OCI-LY1 (cell line): ENCODE data around the gene AHCTF1.

Source experiments
- CTCF ChIP-seq: fragments of 200-600 bp; sonication (generic), shearing (Covaris generic); IDR thresholded peaks from 2 replicates; pipeline ENCODE4 v1.5.1; 2017; ENCODE audit warnings: mild to moderate bottlenecking, antibody characterized with exemption, low read length, moderate library complexity, mixed read lengths
- EZH2 ChIP-seq: fragments of 200-600 bp; sonication (generic), shearing (Covaris generic); IDR thresholded peaks from 2 replicates; pipeline ENCODE4 v1.8.0; 2017; ENCODE audit warnings: borderline replicate concordance, mixed run types, mild to moderate bottlenecking, antibody characterized with exemption, low read length, moderate library complexity, mixed read lengths

- TF ChIP-seq EZH2 (no peak), CTCF (no peak)
Observed at GRCh38 chr1:246893191-246893939, 38.4 kb downstream of the AHCTF1 start.
